Stimulated activated CD8-positive, alpha-beta memory T cell treated with anti-CD3 and anti-CD28 coated beads, Interleukin-7, amount 100 ng/mL, for 4 hours (primary cell): Measurements from ENCODE around the gene NHLRC1.

Experiments used
- DNase-seq, 2 donors: peaks; one replicate each; pipeline ENCODE4 v3.0.0-alpha.2; 2020; ENCODE audit warnings: low read depth in 2 of 2

Gene NHLRC1

GRCh38 chr6:18087396-18088165, 34.9 kb downstream of the NHLRC1 start:
- no peak for DNase-seq

GRCh38 chr6:18081025-18081668, 41.3 kb downstream of the NHLRC1 start:
- DNase-seq: no peak

GRCh38 chr6:18080544-18080943, 41.9 kb downstream of the NHLRC1 start:
- DNase-seq: no peak

- no peak for DNase-seq
Observed at GRCh38 chr6:18078866-18079265, 43.6 kb downstream of the NHLRC1 start.

GRCh38 chr6:18076231-18076630, 46.2 kb downstream of the NHLRC1 start:
- no peak for DNase-seq

GRCh38 chr6:18072841-18073240, 49.6 kb downstream of the NHLRC1 start:
- no peak for DNase-seq

GRCh38 chr6:18070486-18070885, 52.0 kb downstream of the NHLRC1 start:
- no peak for DNase-seq
